K562 (cell line): ENCODE measurements around the gene ATXN1. TPM values are rescaled to one million over a fixed set of nuclear protein-coding genes. Genes with fewer than 3 reads are reported as not detected.
A peak's percentile ranks its signal among the peaks of the same experiment; 100 is the strongest.

Experiments used
- ATAC-seq: fragments of 200-7000 bp; cut with Tn5 transposase; 3 replicates; pipeline ENCODE4 v1.9.1; 2020; ENCODE audit warnings: moderate library complexity
- BruUV-seq: library from RNA; stranded (reverse); fragments of 400-500 nt; replicated peaks from 2 replicates; lab custom pipeline; 2021; lab: Mats Ljungman, UMichigan
- CTCF ChIA-PET: fragments of 300-600 bp; formaldehyde crosslinking; extraction: SDS; loops from one replicate; lab custom pipeline; 2021; ENCODE audit warnings: low intra/inter-chr PET ratio; lab: Yijun Ruan, JAX
- POLR2A ChIA-PET: fragments of 300-600, 350-650 bp; sonication (Branson Sonifier 250); formaldehyde crosslinking; extraction: SDS; loops from one replicate; lab custom pipeline; 2021; ENCODE audit warnings: antibody characterized with exemption, inconsistent platforms; lab: Yijun Ruan, JAX
- DNase-seq, 4 experiments: peaks; one replicate each; pipeline versions ENCODE4 v3.0.0 to v3.0.0-alpha.2; 2011 to 2018; ENCODE audit warnings: low spot score in 3 of 4, mixed read lengths in 3 of 4; ENCODE audit errors: extremely low read depth in 1 of 4
- FAIRE-seq: peaks from 2 replicates; lab custom pipeline; 2011; peaks lifted over from hg19 to GRCh38; lab: Jason Lieb, UNC
- H2AFZ ChIP-seq: 2 replicates; pipeline ENCODE4 v1.6.0; 2011; ENCODE audit warnings: low read depth, low read length, control low read depth, inconsistent platforms
- H3K27ac ChIP-seq: fragments of 200-600 bp; 3 replicates; pipeline ENCODE4 v1.8.0; 2011; ENCODE audit warnings: low read depth, mild to moderate bottlenecking, control low read depth, inconsistent platforms, low read length, moderate library complexity, mixed read lengths; ENCODE audit errors: extremely low read depth
- H3K27me3 ChIP-seq, 2 experiments: fragments of 300-600 bp in 1 of 2; 2 replicates in 1 of 2; 3 replicates in 1 of 2; pipeline versions ENCODE4 v1.6.0 to v1.8.0; 2011; ENCODE audit warnings: inconsistent platforms in 2 of 2, low read length in 2 of 2, mild to moderate bottlenecking in 1 of 2, mixed read lengths in 1 of 2, moderate library complexity in 1 of 2; ENCODE audit not compliant: control insufficient read depth in 2 of 2, insufficient read depth in 2 of 2
- H3K36me3 ChIP-seq: fragments of 300-600 bp; 3 replicates; pipeline ENCODE4 v1.8.0; 2011; ENCODE audit warnings: mild to moderate bottlenecking, low read length, inconsistent platforms; ENCODE audit not compliant: control insufficient read depth, insufficient read depth
- H3K4me1 ChIP-seq, 2 experiments: fragments of 200-600 bp in 1 of 2; replicated peaks in 1 of 2; 2 replicates in 1 of 2; 3 replicates in 1 of 2; pipeline versions ENCODE4 v1.5.1 to v1.8.0; 2011; ENCODE audit warnings: inconsistent platforms in 2 of 2, low read length in 2 of 2, mild to moderate bottlenecking in 1 of 2, mixed read lengths in 1 of 2, moderate library complexity in 1 of 2; ENCODE audit not compliant: control insufficient read depth in 2 of 2, insufficient read depth in 2 of 2
- H3K4me2 ChIP-seq: 2 replicates; pipeline ENCODE4 v1.6.1; 2011; ENCODE audit warnings: low read length, control low read depth, inconsistent platforms, mixed read lengths; ENCODE audit not compliant: insufficient read depth
- H3K4me3 ChIP-seq: fragments of 200-600 bp; sonication (generic), shearing (Covaris generic); 2 replicates; pipeline ENCODE4 v1.5.1; 2016; ENCODE audit warnings: control low read depth, inconsistent platforms
- H3K79me2 ChIP-seq: fragments of 200-600 bp; 3 replicates; pipeline ENCODE4 v1.8.0; 2011; ENCODE audit warnings: low read length, inconsistent platforms; ENCODE audit not compliant: control insufficient read depth, insufficient read depth
- H3K9ac ChIP-seq, 2 experiments: 2 replicates each; pipeline versions ENCODE4 v1.6.0 to v1.6.1; 2011; ENCODE audit warnings: low read depth in 2 of 2, low read length in 2 of 2, control low read depth in 1 of 2, inconsistent platforms in 1 of 2, mild to moderate bottlenecking in 1 of 2, mixed read lengths in 1 of 2; ENCODE audit not compliant: insufficient read depth in 1 of 2
- H3K9me1 ChIP-seq: one replicate; pipeline ENCODE4 v1.6.0; 2011; ENCODE audit warnings: inconsistent platforms, mild to moderate bottlenecking, low read length, moderate library complexity; ENCODE audit not compliant: control insufficient read depth, insufficient read depth
- H3K9me3 ChIP-seq: replicated peaks from 2 replicates; pipeline ENCODE4 v1.5.1; 2011; ENCODE audit warnings: low read depth, low read length, inconsistent platforms; ENCODE audit not compliant: control insufficient read depth, insufficient read depth
- H4K20me1 ChIP-seq: replicated peaks from 2 replicates; pipeline ENCODE4 v1.6.1; 2011; ENCODE audit warnings: low read length, inconsistent platforms, mixed read lengths; ENCODE audit not compliant: control insufficient read depth, insufficient read depth
- CHD1 ChIP-seq: fragments of 200-600 bp; sonication (generic); IDR thresholded peaks from one replicate; pipeline ENCODE4 v1.6.1; 2012; ENCODE audit warnings: mild to moderate bottlenecking, moderate library complexity, low read length, inconsistent platforms
- EZH2 ChIP-seq: IDR thresholded peaks from 2 replicates; pipeline ENCODE4 v1.6.1; 2012; ENCODE audit warnings: low read depth, mild to moderate bottlenecking, inconsistent platforms, low read length, borderline replicate concordance
- HCFC1 ChIP-seq: IDR thresholded peaks from 2 replicates; pipeline ENCODE4 v1.6.1; 2012; ENCODE audit warnings: low read depth, low read length, improper control_type of control experiment
- MYBL2 ChIP-seq, 2 experiments: fragments of 450-650 bp in 1 of 2; sonication (generic) in 1 of 2; formaldehyde crosslinking in 1 of 2; IDR thresholded peaks; 2 replicates each; pipeline versions ENCODE4 v1.6.1 to v1.8.1; 2017 to 2022; ENCODE audit warnings: borderline replicate concordance in 1 of 2, inconsistent platforms in 1 of 2, low read depth in 1 of 2, mild to moderate bottlenecking in 1 of 2, missing genetic modification reagents in 1 of 2, moderate library complexity in 1 of 2
- MYC ChIP-seq, 2 experiments: fragments of 250-450 bp in 1 of 2; sonication (Bioruptor Pico) in 1 of 2; IDR thresholded peaks; 2 replicates each; pipeline versions ENCODE4 v1.5.1 to v1.6.1; 2012 to 2021; ENCODE audit warnings: low read depth in 2 of 2, borderline replicate concordance in 1 of 2, improper control_type of control experiment in 1 of 2, low read length in 1 of 2, mild to moderate bottlenecking in 1 of 2, moderate library complexity in 1 of 2
- NCOA1 ChIP-seq: fragments of 450-650 bp; IDR thresholded peaks from 2 replicates; pipeline ENCODE4 v1.6.1; 2016; ENCODE audit warnings: low read depth
- NONO ChIP-seq, 2 experiments: fragments of 200-400 bp in 1 of 2; fragments of 450-650 bp in 1 of 2; formaldehyde crosslinking in 1 of 2; IDR thresholded peaks; 2 replicates each; pipeline ENCODE4 v1.6.1; 2017; ENCODE audit warnings: low read depth in 2 of 2, mild to moderate bottlenecking in 2 of 2, moderate library complexity in 2 of 2, low read length in 1 of 2
- SMAD2 ChIP-seq: fragments of 150-350 bp; IDR thresholded peaks from 2 replicates; pipeline ENCODE4 v1.6.1; 2014; ENCODE audit warnings: low read depth, mild to moderate bottlenecking, low read length
- SMARCC2 ChIP-seq: fragments of 450-650 bp; IDR thresholded peaks from 2 replicates; pipeline ENCODE4 v1.6.1; 2017; ENCODE audit warnings: antibody characterized with exemption, moderate library complexity, mild to moderate bottlenecking, low read depth
- SNRNP70 ChIP-seq: fragments of 200-400 bp; formaldehyde crosslinking; optimal IDR thresholded peaks from 2 replicates; pipeline ENCODE3; 2017; ENCODE audit warnings: low read depth, low read length
- XRCC3 ChIP-seq: fragments of 450-650 bp; IDR thresholded peaks from 2 replicates; pipeline ENCODE4 v1.6.1; 2017; ENCODE audit warnings: mild to moderate bottlenecking, moderate library complexity
- YY1 ChIP-seq, 3 experiments: IDR thresholded peaks; 2 replicates each; pipeline ENCODE4 v1.6.1; 2011; ENCODE audit warnings: low read length in 2 of 3, mild to moderate bottlenecking in 2 of 3, moderate library complexity in 2 of 3, borderline replicate concordance in 1 of 3, control low read depth in 1 of 3, low read depth in 1 of 3; ENCODE audit not compliant: insufficient read depth in 3 of 3, insufficient replicate concordance in 2 of 3, control insufficient read depth in 1 of 3, insufficient read length in 1 of 3; ENCODE audit errors: extremely low read depth in 1 of 3
- ZC3H8 ChIP-seq: fragments of 450-650 bp; IDR thresholded peaks from 2 replicates; pipeline ENCODE4 v1.6.1; 2017
- ZNF134 ChIP-seq: fragments of 250-450 bp; sonication (Bioruptor Pico); conservative IDR thresholded peaks from 2 replicates; pipeline ENCODE4 v1.4.0; 2020
- ZNF583 ChIP-seq: fragments of 250-450 bp; sonication (Bioruptor Pico); IDR thresholded peaks from 2 replicates; pipeline ENCODE4 v1.4.0; 2020
- WGBS: fragments of 100-300 bp; shearing (Covaris generic); methylation state at CpG from one replicate; pipeline ENCODE4 v1.1.6; 2016; ENCODE audit warnings: low coverage, mixed read lengths; ENCODE audit not compliant: insufficient coverage; ENCODE audit errors: missing lambda C conversion rate; 5-methylcytosine and 5-hydroxymethylcytosine counted together
- in situ Hi-C: fragments of 300-500 bp; cut with MboI; formaldehyde crosslinking; loops from 4 replicates; pipeline ENCODE4 v1.15.0; 2018; ENCODE audit warnings: inconsistent platforms, mixed read lengths
- intact Hi-C: fragments of 100-400 bp; cut with micrococcal nuclease; formaldehyde crosslinking; loops from 2 replicates; pipeline ENCODE4 v1.14.2; 2022
- polyA plus RNA-seq, 8 experiments: library from polyadenylated mRNA; depleted of rRNA in 4 of 8; stranded (reverse) in 5 of 8; unstranded in 3 of 8; fragments of >200 nt; fragmentation: Nextera tagmentation in 2 of 8; fragmentation: Illumina TruSeq in 1 of 8; extraction: Ambion mirVana in 2 of 8; extraction: Trizol in 1 of 8; gene quantifications; 2 replicates each; pipeline versions ENCODE4 v1.2.1 to v1.2.3, GENCODE V29; 2011 to 2014; ENCODE audit warnings: inconsistent platforms in 1 of 8, missing spikeins in 1 of 8
- total RNA-seq, 7 experiments: library from RNA; depleted of rRNA in 6 of 7; stranded (reverse); fragments of >200 nt in 6 of 7; fragmentation: Illumina TruSeq in 2 of 7; extraction: Trizol in 2 of 7; gene quantifications; 2 replicates each; pipeline versions ENCODE4 v1.2.1 to v1.2.3, GENCODE V29; 2011 to 2021; ENCODE audit warnings: low replicate concordance in 1 of 7
- TF ChIP-seq, protein P1 (sequence below): fragments of 450-650 bp; IDR thresholded peaks from 2 replicates; pipeline ENCODE4 v1.6.1; 2018; ENCODE audit warnings: mild to moderate bottlenecking, low read depth; ENCODE audit not compliant: partially characterized antibody
- TF ChIP-seq, protein P2 (sequence below): sonication (generic); formaldehyde crosslinking; IDR thresholded peaks from 2 replicates; pipeline ENCODE4 v1.8.0; 2022; ENCODE audit warnings: missing genetic modification reagents, mild to moderate bottlenecking, borderline replicate concordance

Gene ATXN1
- total and polyA plus RNA-seq, 9 of the 15 experiments (the other 6 are each of a cell fraction or from before 2014, with no cell fraction given), result under 0.01 to 1.2 (median 0.58) TPM

GRCh38 chr6:16332175-16332542 lies 429.1 kb downstream of the ATXN1 start (continued):
- peak in 1 of 2 experiments; percentile 16; a peak in 1 of 4 replicates for TF ChIP-seq NONO (IDR thresholded peaks at IDR 0.05; ENCODE audit: low read depth in 2 of 2, low read length in 1 of 2)
- no peak for TF ChIP-seq SMARCC2
- peak in 1 of 3 experiments; percentile 15 for TF ChIP-seq YY1 (IDR thresholded peaks at IDR 0.05; ENCODE audit: borderline replicate concordance in 1 of 3, control insufficient read depth in 1 of 3, extremely low read depth in 1 of 3, insufficient read depth in 3 of 3, insufficient read length in 1 of 3, insufficient replicate concordance in 2 of 3, low read depth in 1 of 3, low read length in 2 of 3)
- no peak for TF ChIP-seq MYC (IDR thresholded peaks at IDR 0.05; ENCODE audit: low read depth, low read length)
- TF ChIP-seq MYC (CRISPR knock-in tag; IDR thresholded peaks at IDR 0.05; ENCODE audit: borderline replicate concordance, low read depth), result no peak
- no peak for TF ChIP-seq SMAD2
- no peak for TF ChIP-seq ZC3H8
- no peak for TF ChIP-seq EZH2
- no peak for TF ChIP-seq NCOA1

DNA sequence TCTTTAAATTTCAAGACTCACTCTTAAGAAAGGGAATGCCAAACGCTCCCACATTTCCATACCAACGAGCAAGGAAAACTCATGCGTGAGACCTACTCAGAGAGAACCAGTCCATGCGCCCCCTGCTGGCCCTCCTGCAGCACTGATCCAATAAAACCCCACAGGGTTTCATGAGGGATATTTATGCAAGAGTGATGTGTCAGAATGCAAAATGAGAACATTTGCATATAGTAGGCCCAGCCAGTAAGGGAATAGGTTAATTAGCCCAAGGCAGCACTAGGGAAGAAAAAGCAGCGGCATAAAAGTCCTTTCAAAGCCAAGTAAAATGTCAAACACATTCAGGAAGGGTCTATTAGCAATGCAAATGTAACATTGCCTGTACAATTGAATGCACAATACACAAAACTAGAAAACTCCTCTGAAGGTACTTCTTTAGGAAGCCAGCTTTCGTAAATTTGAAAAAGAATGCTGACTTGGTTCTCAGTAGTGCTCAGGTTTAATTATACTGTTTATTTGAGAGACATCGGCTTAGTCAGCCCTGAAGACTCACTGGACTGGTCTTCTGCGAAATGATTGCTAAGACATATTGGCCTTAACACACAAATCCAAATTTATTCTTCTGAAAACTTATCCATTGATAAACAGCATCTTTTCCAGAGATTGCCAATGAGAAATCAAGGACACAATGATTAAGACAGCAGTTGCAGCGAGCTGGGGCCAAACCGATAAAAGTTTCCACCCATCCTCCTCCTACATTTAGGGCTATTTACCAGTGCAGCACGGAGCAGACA lies 429.7 kb downstream of the ATXN1 start:
- DNase-seq (peak; percentile 86), FAIRE-seq (peak; percentile 96), ATAC-seq (peak; percentile 91)
- Histone ChIP-seq H3K9me1 (no peaks in the 10 kb centered on the region), H3K27ac (no peak overlapping the region), H3K9ac (no peak overlapping the region; a peak in 1 of 4 replicates), H3K4me2 (peak overlapping the region; percentile 72), H3K9me3 (no peaks in the 10 kb centered on the region), H3K36me3 (no peaks in the 10 kb centered on the region), H4K20me1 (no peaks in the 10 kb centered on the region), H3K4me1 (peaks cover 12 to 13% of the 10 kb centered on the region in 2 experiments; a peak in 4 of 5 replicates), H3K4me3 (no peak overlapping the region), H2AFZ (peak overlapping the region; percentile 43; the same call in 1 of the 2 replicates), H3K79me2 (no peaks in the 10 kb centered on the region), H3K27me3 (no peaks in the 10 kb centered on the region; a peak in 1 of 5 replicates)
- no TSS peak for BruUV-seq
- POLR2A ChIA-PET, result interaction anchor here (0.6 kb wide), 1 partner anchor 38 kb away, joined by 3 read pairs; no protein-coding TSS in a partner anchor
- intact Hi-C loops (loop anchor here (1.0 to 5.0 kb wide), 8 partner anchors 15 to 756 kb away; partner anchors contain the start of gene ATXN1), in situ Hi-C loops (loop anchor here (5.0 kb wide), 2 partner anchors 71 to 436 kb away; no protein-coding TSS in a partner anchor)
- WGBS, result 10% methylated on average over 11 of the region's 11 CpGs
- CTCF ChIA-PET, result interaction anchor here (0.6 to 3.7 kb wide), 6 partner anchors 13 to 633 kb away, joined by 3 to 68 read pairs (median 3); no protein-coding TSS in a partner anchor
- TF ChIP-seq, protein P1, sequence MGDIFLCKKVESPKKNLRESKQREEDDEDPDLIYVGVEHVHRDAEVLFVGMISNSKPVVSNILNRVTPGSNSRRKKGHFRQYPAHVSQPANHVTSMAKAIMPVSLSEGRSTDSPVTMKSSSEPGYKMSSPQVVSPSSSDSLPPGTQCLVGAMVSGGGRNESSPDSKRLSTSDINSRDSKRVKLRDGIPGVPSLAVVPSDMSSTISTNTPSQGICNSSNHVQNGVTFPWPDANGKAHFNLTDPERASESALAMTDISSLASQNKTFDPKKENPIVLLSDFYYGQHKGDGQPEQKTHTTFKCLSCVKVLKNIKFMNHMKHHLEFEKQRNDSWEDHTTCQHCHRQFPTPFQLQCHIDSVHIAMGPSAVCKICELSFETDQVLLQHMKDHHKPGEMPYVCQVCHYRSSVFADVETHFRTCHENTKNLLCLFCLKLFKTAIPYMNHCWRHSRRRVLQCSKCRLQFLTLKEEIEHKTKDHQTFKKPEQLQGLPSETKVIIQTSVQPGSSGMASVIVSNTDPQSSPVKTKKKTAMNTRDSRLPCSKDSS, result no peak
- no peak for TF ChIP-seq SNRNP70
- TF ChIP-seq XRCC3, result no peak
- TF ChIP-seq ZNF134 (CRISPR knock-in tag), result no peak
- TF ChIP-seq ZNF583 (CRISPR knock-in tag), result no peak
- TF ChIP-seq, protein P2, sequence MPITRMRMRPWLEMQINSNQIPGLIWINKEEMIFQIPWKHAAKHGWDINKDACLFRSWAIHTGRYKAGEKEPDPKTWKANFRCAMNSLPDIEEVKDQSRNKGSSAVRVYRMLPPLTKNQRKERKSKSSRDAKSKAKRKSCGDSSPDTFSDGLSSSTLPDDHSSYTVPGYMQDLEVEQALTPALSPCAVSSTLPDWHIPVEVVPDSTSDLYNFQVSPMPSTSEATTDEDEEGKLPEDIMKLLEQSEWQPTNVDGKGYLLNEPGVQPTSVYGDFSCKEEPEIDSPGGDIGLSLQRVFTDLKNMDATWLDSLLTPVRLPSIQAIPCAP (CRISPR knock-in tag), result no peak
- no peak for TF ChIP-seq CHD1
- no peak for TF ChIP-seq MYBL2 (IDR thresholded peaks at IDR 0.05; ENCODE audit: low read depth)
- no peak for TF ChIP-seq MYBL2 (CRISPR knock-in tag; IDR thresholded peaks at IDR 0.05; ENCODE audit: borderline replicate concordance)
- no peak for TF ChIP-seq HCFC1
